ELF-1 (cell line): ENCODE results near the gene GZF1.
A peak's percentile ranks its signal among the peaks of the same experiment; 100 is the strongest.

Source experiments
- DNase-seq: peaks from one replicate; pipeline ENCODE4 v3.0.0-alpha.2; 2016; ENCODE audit warnings: low read depth, low spot score

Gene GZF1

GRCh38 chr20:23361476-23362391 lies at the start of gene GZF1:
Gene GZF1 (plus strand): TSS chr20:23362182. CDS start chr20:23364384, 2,202 bp downstream.
- peak; percentile 99 for DNase-seq

- no peak for DNase-seq
Observed at GRCh38 chr20:23313271-23313670, 48.7 kb upstream of the GZF1 start.

- DNase-seq, result no peak
Observed at GRCh38 chr20:23314699-23315098, 47.3 kb upstream of the GZF1 start.

GRCh38 chr20:23315099-23315498 lies 46.9 kb upstream of the GZF1 start:
- no peak for DNase-seq

- no peak for DNase-seq
Observed at GRCh38 chr20:23316626-23317025, 45.4 kb upstream of the GZF1 start.

GRCh38 chr20:23317081-23317480 lies 44.9 kb upstream of the GZF1 start:
- DNase-seq, result no peak

- no peak for DNase-seq
Observed at GRCh38 chr20:23318347-23318746, 43.6 kb upstream of the GZF1 start.

GRCh38 chr20:23320317-23320716 lies 41.7 kb upstream of the GZF1 start:
- no peak for DNase-seq

- no peak for DNase-seq
Observed at GRCh38 chr20:23325107-23325506, 36.9 kb upstream of the GZF1 start.

GRCh38 chr20:23326774-23327173 lies 35.2 kb upstream of the GZF1 start:
- DNase-seq, result no peak

GRCh38 chr20:23327617-23328333 lies 34.2 kb upstream of the GZF1 start:
- DNase-seq, result no peak

- no peak for DNase-seq
Observed at GRCh38 chr20:23331450-23332350, 30.3 kb upstream of the GZF1 start.

GRCh38 chr20:23332467-23332866 lies 29.5 kb upstream of the GZF1 start:
- DNase-seq, result no peak

GRCh38 chr20:23334111-23334510 lies 27.9 kb upstream of the GZF1 start:
- DNase-seq, result no peak

- no peak for DNase-seq
Observed at GRCh38 chr20:23335521-23335920, 26.5 kb upstream of the GZF1 start.

GRCh38 chr20:23336476-23336875 lies 25.5 kb upstream of the GZF1 start:
- DNase-seq, result no peak

- no peak for DNase-seq
Observed at GRCh38 chr20:23337312-23337711, 24.7 kb upstream of the GZF1 start.

- DNase-seq, result no peak
Observed at GRCh38 chr20:23339986-23340385, 22.0 kb upstream of the GZF1 start.

- DNase-seq, result peak; percentile 78
Observed at GRCh38 chr20:23340524-23340923, 21.5 kb upstream of the GZF1 start.

GRCh38 chr20:23341073-23341472 lies 20.9 kb upstream of the GZF1 start:
- DNase-seq, result no peak

- DNase-seq, result no peak
Observed at GRCh38 chr20:23343590-23343989, 18.4 kb upstream of the GZF1 start.

- DNase-seq, result peak; percentile 44
Observed at GRCh38 chr20:23344336-23344735, 17.6 kb upstream of the GZF1 start.
